ENCODE measurements around the gene ADCY6.

The ADCY6 gene

GRCh38 chr12:48800457-48800856 is 11.6 kb upstream of the ADCY6 start:
- no peak for DNase-seq
- no peak overlapping the region for H3K4me3 ChIP-seq (ENCODE audit: insufficient read depth, low read depth, low read length, poor library complexity, severe bottlenecking)

GRCh38 chr12:48796976-48797375 is 8.1 kb upstream of the ADCY6 start:
- H3K9me3 ChIP-seq (ENCODE audit: control insufficient read depth, low read length) = no peaks in the 10 kb centered on the region
- H3K4me3 ChIP-seq (ENCODE audit: insufficient read depth, low read depth, low read length, poor library complexity, severe bottlenecking) = no peak overlapping the region
- H3K27me3 ChIP-seq (replicated peaks; ENCODE audit: control insufficient read depth, insufficient read depth, low read length, poor library complexity, severe bottlenecking) = no peaks in the 10 kb centered on the region
- H3K36me3 ChIP-seq (ENCODE audit: control insufficient read depth, insufficient read depth, low read length) = no peaks in the 10 kb centered on the region
- no peaks in the 10 kb centered on the region for H3K4me1 ChIP-seq (ENCODE audit: control insufficient read depth, insufficient read depth, low read length, poor library complexity, severe bottlenecking)
- DNase-seq = no peak
- H3K27ac ChIP-seq (ENCODE audit: insufficient read depth, low read length, poor library complexity, severe bottlenecking) = no peak overlapping the region

More at GRCh38 chr12:48800457-48800856, 11.6 kb upstream of the ADCY6 start:
- H3K4me1 ChIP-seq (ENCODE audit: control insufficient read depth, insufficient read depth, low read length, poor library complexity, severe bottlenecking) = no peaks in the 10 kb centered on the region
- H3K27ac ChIP-seq (ENCODE audit: insufficient read depth, low read length, poor library complexity, severe bottlenecking) = no peak overlapping the region
- H3K27me3 ChIP-seq (replicated peaks; ENCODE audit: control insufficient read depth, insufficient read depth, low read length, poor library complexity, severe bottlenecking) = no peaks in the 10 kb centered on the region
- no peaks in the 10 kb centered on the region for H3K36me3 ChIP-seq (ENCODE audit: control insufficient read depth, insufficient read depth, low read length)
- no peaks in the 10 kb centered on the region for H3K9me3 ChIP-seq (ENCODE audit: control insufficient read depth, low read length)

GRCh38 chr12:48795550-48796455 is 6.9 kb upstream of the ADCY6 start:
- Histone ChIP-seq H3K9me3 (ENCODE audit: control insufficient read depth, low read length) (no peaks in the 10 kb centered on the region), H3K4me3 (ENCODE audit: insufficient read depth, low read depth, low read length, poor library complexity, severe bottlenecking) (no peak overlapping the region), H3K4me1 (ENCODE audit: control insufficient read depth, insufficient read depth, low read length, poor library complexity, severe bottlenecking) (no peaks in the 10 kb centered on the region), H3K36me3 (ENCODE audit: control insufficient read depth, insufficient read depth, low read length) (no peaks in the 10 kb centered on the region), H3K27me3 (replicated peaks; ENCODE audit: control insufficient read depth, insufficient read depth, low read length, poor library complexity, severe bottlenecking) (no peaks in the 10 kb centered on the region), H3K27ac (ENCODE audit: insufficient read depth, low read length, poor library complexity, severe bottlenecking) (no peak overlapping the region)
- DNase-seq = peak; percentile 21 to 39 (median 22)

- H3K27ac ChIP-seq (ENCODE audit: insufficient read depth, low read length, poor library complexity, severe bottlenecking) = no peak overlapping the region
- no peaks in the 10 kb centered on the region for H3K36me3 ChIP-seq (ENCODE audit: control insufficient read depth, insufficient read depth, low read length)
- H3K4me1 ChIP-seq (ENCODE audit: control insufficient read depth, insufficient read depth, low read length, poor library complexity, severe bottlenecking) = no peaks in the 10 kb centered on the region
- DNase-seq = no peak
- H3K9me3 ChIP-seq (ENCODE audit: control insufficient read depth, low read length) = no peaks in the 10 kb centered on the region
- H3K4me3 ChIP-seq (ENCODE audit: insufficient read depth, low read depth, low read length, poor library complexity, severe bottlenecking) = no peak overlapping the region
- H3K27me3 ChIP-seq (replicated peaks; ENCODE audit: control insufficient read depth, insufficient read depth, low read length, poor library complexity, severe bottlenecking) = peaks cover 2% of the 10 kb centered on the region
These were observed 6.0 kb upstream of the ADCY6 start for GRCh38 chr12:48794870-48795269.

- H3K27ac ChIP-seq (ENCODE audit: insufficient read depth, low read length, poor library complexity, severe bottlenecking) = no peak overlapping the region
These were observed 4.8 kb upstream of the ADCY6 start for GRCh38 chr12:48793696-48794095.

GRCh38 chr12:48789858-48790326 is 1.0 kb upstream of the ADCY6 start:
- Histone ChIP-seq H3K4me3 (ENCODE audit: insufficient read depth, low read depth, low read length, poor library complexity, severe bottlenecking) (no peak overlapping the region), H3K9me3 (ENCODE audit: control insufficient read depth, low read length) (no peaks in the 10 kb centered on the region)
- no peak for DNase-seq

More at GRCh38 chr12:48793696-48794095, 4.8 kb upstream of the ADCY6 start:
- no peak for DNase-seq
- Histone ChIP-seq H3K36me3 (ENCODE audit: control insufficient read depth, insufficient read depth, low read length) (no peaks in the 10 kb centered on the region), H3K9me3 (ENCODE audit: control insufficient read depth, low read length) (no peaks in the 10 kb centered on the region), H3K4me1 (ENCODE audit: control insufficient read depth, insufficient read depth, low read length, poor library complexity, severe bottlenecking) (peaks cover 6% of the 10 kb centered on the region), H3K4me3 (ENCODE audit: insufficient read depth, low read depth, low read length, poor library complexity, severe bottlenecking) (no peak overlapping the region), H3K27me3 (replicated peaks; ENCODE audit: control insufficient read depth, insufficient read depth, low read length, poor library complexity, severe bottlenecking) (peaks cover 12% of the 10 kb centered on the region)

GRCh38 chr12:48788524-48788853 is 400 bp downstream of the ADCY6 start:
- H3K27me3 ChIP-seq (replicated peaks; ENCODE audit: control insufficient read depth, insufficient read depth, low read length, poor library complexity, severe bottlenecking) = peaks cover 22% of the 10 kb centered on the region
- H3K9me3 ChIP-seq (ENCODE audit: control insufficient read depth, low read length) = no peaks in the 10 kb centered on the region
- no peaks in the 10 kb centered on the region for H3K36me3 ChIP-seq (ENCODE audit: control insufficient read depth, insufficient read depth, low read length)
- no peak overlapping the region for H3K27ac ChIP-seq (ENCODE audit: insufficient read depth, low read length, poor library complexity, severe bottlenecking)
- H3K4me1 ChIP-seq (ENCODE audit: control insufficient read depth, insufficient read depth, low read length, poor library complexity, severe bottlenecking) = peaks cover 11% of the 10 kb centered on the region
- peak overlapping the region; percentile 40 for H3K4me3 ChIP-seq (ENCODE audit: insufficient read depth, low read depth, low read length, poor library complexity, severe bottlenecking)
- DNase-seq = no peak

More at GRCh38 chr12:48789858-48790326, 1.0 kb upstream of the ADCY6 start:
- H3K36me3 ChIP-seq (ENCODE audit: control insufficient read depth, insufficient read depth, low read length) = no peaks in the 10 kb centered on the region
- H3K27ac ChIP-seq (ENCODE audit: insufficient read depth, low read length, poor library complexity, severe bottlenecking) = no peak overlapping the region
- peaks cover 22% of the 10 kb centered on the region for H3K27me3 ChIP-seq (replicated peaks; ENCODE audit: control insufficient read depth, insufficient read depth, low read length, poor library complexity, severe bottlenecking)
- peaks cover 11% of the 10 kb centered on the region for H3K4me1 ChIP-seq (ENCODE audit: control insufficient read depth, insufficient read depth, low read length, poor library complexity, severe bottlenecking)

- peaks cover 11% of the 10 kb centered on the region for H3K4me1 ChIP-seq (ENCODE audit: control insufficient read depth, insufficient read depth, low read length, poor library complexity, severe bottlenecking)
- no peaks in the 10 kb centered on the region for H3K36me3 ChIP-seq (ENCODE audit: control insufficient read depth, insufficient read depth, low read length)
- H3K27me3 ChIP-seq (replicated peaks; ENCODE audit: control insufficient read depth, insufficient read depth, low read length, poor library complexity, severe bottlenecking) = peaks cover 22% of the 10 kb centered on the region
- DNase-seq = no peak
- no peak overlapping the region for H3K4me3 ChIP-seq (ENCODE audit: insufficient read depth, low read depth, low read length, poor library complexity, severe bottlenecking)
- H3K27ac ChIP-seq (ENCODE audit: insufficient read depth, low read length, poor library complexity, severe bottlenecking) = no peak overlapping the region
- H3K9me3 ChIP-seq (ENCODE audit: control insufficient read depth, low read length) = no peaks in the 10 kb centered on the region
These were observed 932 bp downstream of the ADCY6 start for GRCh38 chr12:48787791-48788523.

GRCh38 chr12:48786591-48787544 is 2.0 kb downstream of the ADCY6 start:
- Histone ChIP-seq H3K9me3 (ENCODE audit: control insufficient read depth, low read length) (no peaks in the 10 kb centered on the region), H3K27ac (ENCODE audit: insufficient read depth, low read length, poor library complexity, severe bottlenecking) (no peak overlapping the region), H3K4me3 (ENCODE audit: insufficient read depth, low read depth, low read length, poor library complexity, severe bottlenecking) (no peak overlapping the region), H3K4me1 (ENCODE audit: control insufficient read depth, insufficient read depth, low read length, poor library complexity, severe bottlenecking) (peaks cover 11% of the 10 kb centered on the region), H3K36me3 (ENCODE audit: control insufficient read depth, insufficient read depth, low read length) (no peaks in the 10 kb centered on the region), H3K27me3 (replicated peaks; ENCODE audit: control insufficient read depth, insufficient read depth, low read length, poor library complexity, severe bottlenecking) (peaks cover 22% of the 10 kb centered on the region)
- DNase-seq = no peak
